ENCODE data around the gene PRSS36. TPM values are rescaled to one million over a fixed set of nuclear protein-coding genes. Genes with fewer than 3 reads are reported as not detected.
"Not testable (repeated sequence)": the region's sequence is repeated elsewhere in the genome, so short reads cannot be mapped to it uniquely, and the experiment has no call there.

Gene PRSS36
- total RNA-seq, 1 donor from 2014 or later: 1.4 TPM

DNA sequence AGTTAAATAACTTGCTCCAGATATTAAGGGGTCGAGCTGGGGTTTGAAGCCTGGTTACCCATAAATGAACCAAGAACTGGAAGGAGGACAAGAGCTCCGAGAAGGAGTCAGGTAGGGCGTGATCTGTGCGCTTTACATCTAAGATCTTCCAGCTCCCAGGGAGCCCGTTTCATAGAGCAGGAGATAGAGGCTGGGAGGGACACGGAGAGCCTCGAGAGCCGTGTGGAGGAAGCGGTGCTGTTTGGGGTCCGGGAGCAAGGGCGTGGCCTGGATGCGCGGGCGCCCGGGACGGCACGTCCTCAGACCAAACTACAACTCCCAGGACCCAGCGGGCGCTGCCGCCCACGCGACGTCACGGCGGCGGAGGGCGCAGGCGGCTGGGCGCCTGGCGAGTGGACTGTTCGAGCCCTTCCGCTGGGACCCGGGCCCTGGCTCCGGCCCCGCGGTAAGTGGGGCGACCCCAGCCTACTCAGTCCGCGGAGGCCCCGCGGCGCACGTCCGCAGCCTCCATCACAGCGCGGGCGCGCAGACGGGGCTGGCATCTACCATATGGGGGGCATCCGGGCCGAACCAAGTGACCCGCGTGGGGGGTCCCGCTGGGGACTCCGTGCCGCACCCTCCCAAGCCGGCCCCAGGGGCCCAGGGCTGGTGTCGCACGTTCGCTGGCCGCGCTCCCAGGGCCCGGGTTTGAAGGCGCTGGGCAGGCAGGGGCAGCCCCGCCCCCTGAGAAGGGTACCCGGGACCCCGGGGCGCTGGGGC is 41.7 kb downstream of the PRSS36 start, which contains the start of gene BCKDK:
TSS of gene BCKDK (plus strand) at position 352 of the 759 bp plus-strand sequence. CDS start 838 bp downstream, outside the sequence.
- H3K27me3 ChIP-seq: no peaks in the 10 kb centered on the region
- peaks cover 27 to 36% of the 10 kb centered on the region in 2 donors for H3K36me3 ChIP-seq
- peak in 1 of 2 donors; percentile 85 for DNase-seq (ENCODE audit: low spot score in 2 of 2)
- TF ChIP-seq, protein P1, sequence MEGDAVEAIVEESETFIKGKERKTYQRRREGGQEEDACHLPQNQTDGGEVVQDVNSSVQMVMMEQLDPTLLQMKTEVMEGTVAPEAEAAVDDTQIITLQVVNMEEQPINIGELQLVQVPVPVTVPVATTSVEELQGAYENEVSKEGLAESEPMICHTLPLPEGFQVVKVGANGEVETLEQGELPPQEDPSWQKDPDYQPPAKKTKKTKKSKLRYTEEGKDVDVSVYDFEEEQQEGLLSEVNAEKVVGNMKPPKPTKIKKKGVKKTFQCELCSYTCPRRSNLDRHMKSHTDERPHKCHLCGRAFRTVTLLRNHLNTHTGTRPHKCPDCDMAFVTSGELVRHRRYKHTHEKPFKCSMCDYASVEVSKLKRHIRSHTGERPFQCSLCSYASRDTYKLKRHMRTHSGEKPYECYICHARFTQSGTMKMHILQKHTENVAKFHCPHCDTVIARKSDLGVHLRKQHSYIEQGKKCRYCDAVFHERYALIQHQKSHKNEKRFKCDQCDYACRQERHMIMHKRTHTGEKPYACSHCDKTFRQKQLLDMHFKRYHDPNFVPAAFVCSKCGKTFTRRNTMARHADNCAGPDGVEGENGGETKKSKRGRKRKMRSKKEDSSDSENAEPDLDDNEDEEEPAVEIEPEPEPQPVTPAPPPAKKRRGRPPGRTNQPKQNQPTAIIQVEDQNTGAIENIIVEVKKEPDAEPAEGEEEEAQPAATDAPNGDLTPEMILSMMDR (IDR thresholded peaks at IDR 0.05): no peak
- intact Hi-C loops (cut with DNase I): loop anchor here (2.0 to 5.0 kb wide), 2 partner anchors 35 to 74 kb away; partner anchors contain the start of gene FUS
- H3K9me3 ChIP-seq: no peaks in the 10 kb centered on the region
- H3K4me3 ChIP-seq: peak within 1 kb of the TSS; percentile 90 to 99
- peaks cover 9 to 17% of the 10 kb centered on the region in 2 donors for H3K4me1 ChIP-seq
- H3K27ac ChIP-seq: peak within 1 kb of the TSS; percentile 92 to 97

DNA sequence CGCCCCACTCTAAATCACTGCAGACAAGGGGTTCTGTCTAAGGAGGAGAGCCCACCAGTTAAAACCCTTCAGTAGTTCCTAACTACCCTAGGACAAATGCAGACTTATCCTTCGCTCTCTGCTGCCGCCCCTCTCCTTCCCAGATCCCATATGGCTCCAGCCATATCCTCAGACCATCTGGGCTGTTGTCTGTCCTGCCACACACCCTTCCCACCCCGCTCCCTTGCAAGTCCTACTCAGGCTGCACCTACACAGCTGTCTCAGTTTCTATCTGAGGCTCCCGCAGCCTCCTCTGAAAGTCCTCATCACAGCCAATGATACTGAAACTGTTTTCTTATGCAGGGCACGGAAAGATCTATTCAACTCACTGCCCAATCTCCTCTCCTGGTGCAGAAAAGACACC is 42.4 kb downstream of the PRSS36 start:
- Histone ChIP-seq H3K4me3 (peak overlapping the region in 1 of 2 donors; percentile 99), H3K9me3 (no peaks in the 10 kb centered on the region), H3K36me3 (peaks cover 27 to 30% of the 10 kb centered on the region in 2 donors), H3K27ac (no peak overlapping the region), H3K27me3 (no peaks in the 10 kb centered on the region), H3K4me1 (peaks cover 9 to 17% of the 10 kb centered on the region in 2 donors)
- no peak for DNase-seq (ENCODE audit: low spot score in 2 of 2)
- TF ChIP-seq, protein P1 (IDR thresholded peaks at IDR 0.05): no peak
- intact Hi-C loops (cut with DNase I): loop anchor here (5.0 kb wide), 1 partner anchor 75 kb away; the partner anchor contains the start of gene FUS

DNA sequence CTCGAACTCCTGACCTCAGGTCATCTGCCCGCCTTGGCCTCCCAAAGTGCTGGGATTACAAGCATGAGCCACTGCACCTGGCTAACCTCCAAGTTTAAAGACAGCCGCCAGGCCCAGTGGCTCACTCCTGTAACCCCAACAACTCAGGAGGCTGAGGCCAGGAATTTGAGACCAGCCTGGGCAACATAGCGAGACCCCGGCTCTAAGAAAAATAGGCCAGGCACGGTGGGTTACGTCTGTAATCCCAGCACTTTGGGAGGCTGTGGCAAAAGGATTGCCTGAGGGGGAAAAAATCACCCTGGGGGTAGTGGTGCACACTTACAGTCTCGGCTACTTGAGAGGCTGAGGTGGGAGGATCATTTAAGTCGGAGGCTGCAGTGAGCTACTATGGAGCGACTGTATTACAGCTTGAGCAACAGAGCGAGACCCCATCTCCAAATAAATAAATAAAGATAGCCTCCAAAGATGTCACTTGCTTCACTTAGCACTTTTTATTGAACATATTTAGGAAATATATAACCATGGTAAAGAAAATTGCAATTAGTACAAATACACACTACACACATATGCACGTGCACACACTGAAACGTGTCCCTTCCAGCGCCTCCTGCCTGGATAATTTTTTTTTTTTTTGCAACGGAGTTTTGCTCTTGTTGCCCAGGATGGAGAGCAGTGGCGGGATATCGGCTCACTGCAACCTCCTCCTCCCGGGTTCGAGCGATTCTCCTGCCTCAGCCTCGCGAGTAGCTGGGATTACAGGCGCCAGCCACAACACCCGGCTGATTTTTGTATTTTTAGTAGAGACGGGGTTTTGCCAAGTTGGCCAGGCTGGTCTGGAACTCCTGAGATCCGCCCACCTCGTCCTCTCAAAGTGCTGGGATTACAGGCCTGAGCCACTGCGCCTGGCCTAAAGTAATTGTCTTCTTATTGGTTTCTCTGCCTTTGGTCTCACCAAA is 43.1 kb downstream of the PRSS36 start:
- TF ChIP-seq, protein P1 (IDR thresholded peaks at IDR 0.05): no peak
- Histone ChIP-seq H3K36me3 (peaks cover 21 to 23% of the 10 kb centered on the region in 2 donors), H3K4me3 (no peak overlapping the region), H3K27me3 (no peaks in the 10 kb centered on the region), H3K27ac (no peak overlapping the region), H3K9me3 (no peaks in the 10 kb centered on the region), H3K4me1 (peaks cover 9 to 17% of the 10 kb centered on the region in 2 donors)
- intact Hi-C loops (cut with DNase I): loop anchor here (5.0 kb wide), 1 partner anchor 76 kb away; the partner anchor contains the start of gene FUS
- DNase-seq (ENCODE audit: low spot score in 2 of 2): no peak

DNA sequence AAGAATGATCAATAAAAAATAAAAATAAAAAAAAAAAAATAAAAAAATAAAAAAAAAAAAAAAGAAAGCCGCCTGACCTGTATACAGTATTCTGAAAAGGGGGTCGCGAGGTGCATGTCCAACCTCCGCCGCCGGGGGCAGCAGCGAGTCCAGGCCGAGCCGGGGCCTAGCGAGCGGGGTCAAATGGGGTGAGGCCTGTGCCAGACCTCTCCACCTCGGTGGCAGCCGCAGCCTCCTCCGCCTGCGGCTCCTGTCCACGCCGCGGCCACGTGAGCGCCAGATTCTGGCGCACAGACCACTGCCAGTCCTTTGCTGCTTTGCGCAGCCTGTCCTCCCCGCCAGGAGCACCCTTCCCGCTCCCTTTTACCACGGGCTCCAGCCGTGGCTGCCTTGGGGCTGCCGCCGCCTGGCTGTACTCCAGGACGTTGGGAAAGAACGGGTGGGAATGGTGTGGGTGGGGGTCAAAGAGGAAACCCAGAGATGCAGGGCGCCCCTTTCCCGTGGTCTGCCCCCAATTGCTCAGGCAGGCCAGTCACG is 44.1 kb downstream of the PRSS36 start:
- Histone ChIP-seq H3K27ac (peak overlapping the region; percentile 1 to 59), H3K36me3 (peaks cover 12 to 13% of the 10 kb centered on the region in 2 donors), H3K27me3 (no peaks in the 10 kb centered on the region), H3K9me3 (no peaks in the 10 kb centered on the region), H3K4me3 (peak overlapping the region; percentile 25 to 53), H3K4me1 (peaks cover 9 to 17% of the 10 kb centered on the region in 2 donors)
- TF ChIP-seq, protein P1 (IDR thresholded peaks at IDR 0.05): peak; percentile 77 to 91 (median 84)
- intact Hi-C loops (cut with DNase I): loop anchor here (5.0 kb wide), 1 partner anchor 77 kb away; the partner anchor contains the start of gene FUS
- DNase-seq (ENCODE audit: low spot score in 2 of 2): peak in 1 of 2 donors; percentile 93

DNA sequence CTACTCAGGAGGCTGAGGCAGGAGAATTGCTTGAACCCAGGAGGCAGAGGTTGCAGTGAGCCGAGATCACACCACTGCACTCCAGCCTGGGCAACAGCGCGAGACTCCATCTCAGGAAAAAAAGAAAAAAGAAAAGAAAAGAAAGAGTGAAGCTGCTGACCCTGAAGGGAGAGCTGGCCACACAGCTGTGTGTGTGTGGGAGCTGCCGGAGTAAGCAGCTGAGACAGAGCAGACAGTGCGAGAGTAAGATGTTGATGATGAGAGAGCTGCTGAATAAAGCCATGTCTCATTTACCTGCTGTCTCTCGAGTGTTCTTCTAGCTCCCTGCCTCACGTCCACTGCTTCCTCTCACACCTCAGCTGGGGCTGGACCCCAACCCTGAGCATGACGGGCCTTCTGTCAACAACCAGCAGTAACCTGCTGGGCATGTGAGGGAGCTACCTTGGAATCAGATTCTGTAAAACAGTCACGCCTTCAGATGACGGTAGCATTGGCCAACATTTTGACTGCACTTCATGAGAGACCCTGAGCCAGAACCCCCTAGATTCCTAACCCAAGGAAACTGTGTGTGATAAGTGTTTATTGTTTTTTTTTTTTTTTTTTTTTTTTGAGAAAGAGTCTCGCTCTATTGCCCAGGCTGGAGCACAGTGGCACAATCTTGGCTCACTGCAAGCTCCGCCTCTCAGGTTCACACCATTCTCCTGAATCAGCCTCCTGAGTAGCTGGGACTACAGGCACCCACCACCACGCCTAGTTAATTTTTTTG is 48.8 kb downstream of the PRSS36 start:
- H3K4me1 ChIP-seq; H3K27me3 ChIP-seq; intact Hi-C loops (cut with DNase I); H3K27ac ChIP-seq; DNase-seq (ENCODE audit: low spot score in 2 of 2); H3K9me3 ChIP-seq; H3K4me3 ChIP-seq; H3K36me3 ChIP-seq: not testable (repeated sequence)

Measured in ascending aorta (tissue), 2 donors.